ENCODE measurements around the gene SRSF8.

SRSF8 gene

GRCh38 chr11:95067841-95068219 lies 1.1 kb downstream of the SRSF8 start:
- in situ Hi-C loops (cut with MboI; ENCODE audit: low sequenced_read_pairs) = no loop called here

GRCh38 chr11:95068549-95068948 lies 1.8 kb downstream of the SRSF8 start:
- in situ Hi-C loops (cut with MboI; ENCODE audit: low sequenced_read_pairs) = no loop called here

GRCh38 chr11:95070471-95070870 lies 3.8 kb downstream of the SRSF8 start:
- in situ Hi-C loops (cut with MboI; ENCODE audit: low sequenced_read_pairs) = no loop called here

- in situ Hi-C loops (cut with MboI; ENCODE audit: low sequenced_read_pairs) = no loop called here
Measured at GRCh38 chr11:95072948-95073347, 6.2 kb downstream of the SRSF8 start.

GRCh38 chr11:95074792-95075563 lies 8.3 kb downstream of the SRSF8 start:
- in situ Hi-C loops (cut with MboI; ENCODE audit: low sequenced_read_pairs) = no loop called here

- in situ Hi-C loops (cut with MboI; ENCODE audit: low sequenced_read_pairs) = no loop called here
Measured at GRCh38 chr11:95076416-95076815, 9.7 kb downstream of the SRSF8 start.

GRCh38 chr11:95076981-95077380 lies 10.3 kb downstream of the SRSF8 start:
- in situ Hi-C loops (cut with MboI; ENCODE audit: low sequenced_read_pairs) = no loop called here

GRCh38 chr11:95078526-95078925 lies 11.8 kb downstream of the SRSF8 start:
- in situ Hi-C loops (cut with MboI; ENCODE audit: low sequenced_read_pairs) = no loop called here

GRCh38 chr11:95081010-95081409 lies 14.3 kb downstream of the SRSF8 start:
- in situ Hi-C loops (cut with MboI; ENCODE audit: low sequenced_read_pairs) = no loop called here

- in situ Hi-C loops (cut with MboI; ENCODE audit: low sequenced_read_pairs) = no loop called here
Measured at GRCh38 chr11:95081412-95081811, 14.7 kb downstream of the SRSF8 start.

- in situ Hi-C loops (cut with MboI; ENCODE audit: low sequenced_read_pairs) = no loop called here
Measured at GRCh38 chr11:95082576-95083001, 15.9 kb downstream of the SRSF8 start.

- in situ Hi-C loops (cut with MboI; ENCODE audit: low sequenced_read_pairs) = no loop called here
Measured at GRCh38 chr11:95084509-95084908, 17.8 kb downstream of the SRSF8 start.

GRCh38 chr11:95085117-95085816 lies 18.5 kb downstream of the SRSF8 start:
- in situ Hi-C loops (cut with MboI; ENCODE audit: low sequenced_read_pairs) = no loop called here

GRCh38 chr11:95086151-95086550 lies 19.4 kb downstream of the SRSF8 start:
- in situ Hi-C loops (cut with MboI; ENCODE audit: low sequenced_read_pairs) = no loop called here

GRCh38 chr11:95086836-95087570 lies 20.3 kb downstream of the SRSF8 start:
- in situ Hi-C loops (cut with MboI; ENCODE audit: low sequenced_read_pairs) = no loop called here

- in situ Hi-C loops (cut with MboI; ENCODE audit: low sequenced_read_pairs) = no loop called here
Measured at GRCh38 chr11:95088946-95089619, 22.4 kb downstream of the SRSF8 start.

GRCh38 chr11:95089620-95090542 lies 23.2 kb downstream of the SRSF8 start, which contains the start of gene ENDOD1:
Gene ENDOD1, plus strand, starts transcription at chr11:95089846. Its CDS starts 82 bp downstream, at chr11:95089928.
- in situ Hi-C loops (cut with MboI; ENCODE audit: low sequenced_read_pairs) = no loop called here

- in situ Hi-C loops (cut with MboI; ENCODE audit: low sequenced_read_pairs) = no loop called here
Measured at GRCh38 chr11:95091663-95092180, 25.0 kb downstream of the SRSF8 start.

GRCh38 chr11:95092549-95093324 lies 26.0 kb downstream of the SRSF8 start:
- in situ Hi-C loops (cut with MboI; ENCODE audit: low sequenced_read_pairs) = no loop called here

All from HL-60/S4 (cell line).